Measurements from ENCODE around the gene MDC1.

MDC1 gene

GRCh38 chr6:30749554-30750378 lies 32.7 kb upstream of the MDC1 start:
- no peak for DNase-seq

- DNase-seq: no peak
Measured at GRCh38 chr6:30748851-30749540, 31.9 kb upstream of the MDC1 start.

- DNase-seq: no peak
Measured at GRCh38 chr6:30747902-30748769, 31.1 kb upstream of the MDC1 start.

GRCh38 chr6:30747300-30747687 lies 30.2 kb upstream of the MDC1 start:
- no peak for DNase-seq

GRCh38 chr6:30744054-30744805 lies 27.1 kb upstream of the MDC1 start, which contains the start of gene IER3:
Gene IER3 (minus strand): TSS chr6:30744547. CDS start chr6:30744518, 29 bp downstream.
- peak; percentile 95 for DNase-seq

GRCh38 chr6:30743099-30744053 lies 26.3 kb upstream of the MDC1 start:
- peak; percentile 71 for DNase-seq

GRCh38 chr6:30742316-30743098 lies 25.4 kb upstream of the MDC1 start, which contains the start of gene FLOT1:
Gene FLOT1 (minus strand): TSS chr6:30742687. CDS start chr6:30742189, 498 bp downstream.
- DNase-seq: peak; percentile 92

GRCh38 chr6:30741789-30742315 lies 24.8 kb upstream of the MDC1 start:
- no peak for DNase-seq

- DNase-seq: no peak
Measured at GRCh38 chr6:30741063-30741779, 24.1 kb upstream of the MDC1 start.

- no peak for DNase-seq
Measured at GRCh38 chr6:30740540-30740870, 23.4 kb upstream of the MDC1 start.

GRCh38 chr6:30738532-30738931 lies 21.5 kb upstream of the MDC1 start:
- DNase-seq: no peak

GRCh38 chr6:30735668-30736314 lies 18.7 kb upstream of the MDC1 start:
- DNase-seq: no peak

- DNase-seq: no peak
Measured at GRCh38 chr6:30732237-30732943, 15.3 kb upstream of the MDC1 start.

GRCh38 chr6:30730601-30731435 lies 13.7 kb upstream of the MDC1 start:
- peak; percentile 71 for DNase-seq

- no peak for DNase-seq
Measured at GRCh38 chr6:30727920-30728553, 11.0 kb upstream of the MDC1 start.
